HK-2 (cell line): ENCODE measurements around the gene VPS37C.
"Not testable (repeated sequence)": the region's sequence is repeated elsewhere in the genome, so short reads cannot be mapped to it uniquely, and the experiment has no call there.

Source experiments
- DNase-seq: peaks from one replicate; pipeline ENCODE4 v3.0.0-alpha.2; 2018; ENCODE audit not compliant: unreplicated experiment

VPS37C gene

DNA sequence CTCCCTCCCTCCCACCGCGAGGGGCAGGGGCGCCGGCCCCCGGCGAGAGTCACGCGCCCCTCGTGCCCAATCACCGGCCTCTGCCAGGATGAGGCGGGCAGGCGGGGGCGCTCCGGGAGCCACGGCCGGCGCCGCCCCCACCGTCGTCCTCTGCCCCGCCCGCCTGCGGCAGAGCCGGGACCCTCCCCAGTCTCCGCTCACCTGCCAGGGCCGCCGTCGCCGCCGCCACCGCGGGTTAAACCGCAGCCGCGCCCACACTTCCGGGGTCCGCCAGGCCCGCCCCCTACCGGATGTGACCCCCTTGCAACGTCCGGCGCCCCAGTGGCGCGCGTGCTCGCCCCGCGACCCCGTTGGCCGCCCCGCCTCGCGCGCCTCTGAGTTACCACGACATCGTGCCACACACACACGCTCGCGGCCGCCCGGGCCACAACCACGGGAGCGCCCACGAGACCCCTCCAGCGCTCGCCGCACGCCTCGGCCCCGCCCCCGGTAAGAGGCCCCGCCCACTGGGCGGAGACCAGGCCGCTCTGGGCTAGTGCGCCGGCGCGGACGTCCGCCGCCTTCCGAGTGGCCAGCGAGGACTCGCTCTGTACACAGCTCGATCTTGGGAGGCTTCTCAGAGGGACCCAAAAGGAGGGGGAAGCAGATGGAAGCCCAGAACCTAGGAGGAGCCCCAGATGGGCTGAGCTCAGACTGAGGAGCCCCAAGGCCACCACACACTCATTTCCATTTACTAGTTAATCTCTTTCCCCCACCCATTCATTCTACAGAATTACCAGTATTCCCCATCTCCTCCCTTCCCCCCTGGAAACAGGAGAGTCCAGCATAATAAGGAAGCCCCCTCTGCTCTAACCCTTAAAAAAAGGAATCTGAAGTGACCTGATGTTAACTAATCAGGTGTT, at the start of gene VPS37C:
Gene VPS37C, minus strand, starts transcription at position 237 of the 902 bp plus-strand sequence. CDS start 22,597 bp downstream, outside the sequence.
- DNase-seq = peak; percentile 88

DNA sequence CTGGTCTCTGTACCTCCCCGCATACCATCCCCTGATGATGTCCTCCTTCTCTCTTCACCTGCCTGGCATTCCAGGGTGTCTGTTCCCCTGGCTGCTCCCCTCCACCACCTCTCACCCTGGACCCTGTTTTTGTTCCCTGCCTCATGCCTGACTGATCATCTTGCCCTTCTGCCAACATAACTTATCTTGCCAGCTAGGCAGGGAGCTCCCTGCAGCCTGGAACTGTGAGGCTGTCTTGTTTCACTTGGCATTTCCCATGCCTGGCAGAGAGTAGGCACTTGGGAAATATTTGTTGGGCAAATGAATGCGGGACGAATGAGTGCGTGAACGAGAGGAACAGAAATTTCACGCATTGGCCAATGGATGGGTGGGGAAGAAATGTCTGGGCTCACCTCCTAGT, 49.4 kb upstream of the VPS37C start:
- not testable (repeated sequence) for DNase-seq

DNA sequence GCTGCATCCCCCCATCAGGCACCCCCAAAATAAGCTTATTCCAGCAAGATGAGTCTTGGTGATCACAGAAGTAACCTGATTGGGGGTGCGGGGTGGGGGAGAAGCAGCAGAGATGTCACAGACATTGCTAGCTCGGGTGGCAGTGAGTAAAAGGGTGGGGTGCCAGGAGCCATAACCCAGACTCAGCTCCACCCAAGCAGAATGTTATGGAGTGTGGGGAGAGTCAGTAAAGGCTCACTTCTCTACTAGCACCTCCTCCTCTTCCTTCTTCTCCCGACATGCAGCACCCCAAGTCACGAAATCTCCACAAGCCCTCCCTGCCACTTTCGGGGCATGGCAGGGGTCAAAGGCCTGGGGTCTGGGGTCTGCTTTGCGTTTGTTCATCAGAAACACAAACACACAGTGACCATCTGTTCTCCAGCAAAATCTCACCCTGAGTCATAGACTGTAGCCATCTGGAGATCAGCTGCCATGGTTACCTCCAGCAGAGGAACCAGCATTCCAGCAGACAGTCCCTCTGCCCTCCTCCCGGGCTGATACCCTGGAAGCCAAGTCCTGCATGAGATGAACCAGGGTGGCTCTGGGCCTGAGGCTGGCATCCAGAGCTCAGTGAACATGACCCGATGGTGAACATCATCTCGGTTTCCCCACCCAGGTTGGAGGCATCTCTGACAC, 46.5 kb upstream of the VPS37C start:
- DNase-seq = not testable (repeated sequence)

DNA sequence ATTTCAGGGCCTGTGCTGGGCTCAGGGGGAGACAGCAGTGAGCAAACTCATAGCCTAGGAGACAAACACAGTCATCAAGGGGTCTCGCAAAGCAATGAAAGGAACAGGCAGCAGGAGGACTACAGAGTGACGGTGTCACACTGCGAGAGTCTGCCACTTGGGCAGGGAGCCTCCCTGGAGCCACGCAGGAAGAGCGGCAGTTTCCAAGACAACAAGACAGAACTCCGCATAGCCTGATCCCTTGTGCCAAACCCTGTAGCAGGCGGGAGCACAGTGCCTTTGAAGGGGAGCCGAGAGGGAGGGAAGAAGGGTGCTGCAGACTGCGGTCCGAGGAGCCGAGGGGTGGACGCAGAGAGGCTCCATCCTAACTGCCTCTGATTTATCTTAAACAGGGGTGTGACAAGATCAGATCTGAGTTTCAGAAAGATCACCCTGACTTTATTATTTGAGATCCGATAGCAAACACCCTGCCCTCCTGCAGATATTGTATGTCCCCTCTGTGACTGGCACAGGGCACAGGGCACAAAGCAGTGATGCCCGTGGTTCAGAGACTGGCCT, 43.4 kb upstream of the VPS37C start:
- not testable (repeated sequence) for DNase-seq

DNA sequence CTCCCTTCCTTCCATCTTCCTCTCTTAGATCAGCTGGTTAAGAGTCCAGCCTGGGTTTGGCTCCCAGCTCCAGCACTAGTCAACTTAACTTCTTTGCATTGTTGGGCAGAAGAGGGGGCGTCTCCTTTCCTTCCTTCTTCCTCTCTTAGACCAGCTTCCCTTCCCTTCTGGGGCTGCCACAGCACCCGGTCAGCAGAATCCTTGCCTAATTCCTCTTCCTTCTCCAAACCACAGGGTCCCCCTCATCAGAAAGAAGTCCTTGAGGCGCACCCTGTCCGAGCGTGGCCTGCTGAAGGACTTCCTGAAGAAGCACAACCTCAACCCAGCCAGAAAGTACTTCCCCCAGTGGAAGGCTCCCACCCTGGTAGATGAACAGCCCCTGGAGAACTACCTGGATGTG, 42.6 kb upstream of the VPS37C start:
- not testable (repeated sequence) for DNase-seq

DNA sequence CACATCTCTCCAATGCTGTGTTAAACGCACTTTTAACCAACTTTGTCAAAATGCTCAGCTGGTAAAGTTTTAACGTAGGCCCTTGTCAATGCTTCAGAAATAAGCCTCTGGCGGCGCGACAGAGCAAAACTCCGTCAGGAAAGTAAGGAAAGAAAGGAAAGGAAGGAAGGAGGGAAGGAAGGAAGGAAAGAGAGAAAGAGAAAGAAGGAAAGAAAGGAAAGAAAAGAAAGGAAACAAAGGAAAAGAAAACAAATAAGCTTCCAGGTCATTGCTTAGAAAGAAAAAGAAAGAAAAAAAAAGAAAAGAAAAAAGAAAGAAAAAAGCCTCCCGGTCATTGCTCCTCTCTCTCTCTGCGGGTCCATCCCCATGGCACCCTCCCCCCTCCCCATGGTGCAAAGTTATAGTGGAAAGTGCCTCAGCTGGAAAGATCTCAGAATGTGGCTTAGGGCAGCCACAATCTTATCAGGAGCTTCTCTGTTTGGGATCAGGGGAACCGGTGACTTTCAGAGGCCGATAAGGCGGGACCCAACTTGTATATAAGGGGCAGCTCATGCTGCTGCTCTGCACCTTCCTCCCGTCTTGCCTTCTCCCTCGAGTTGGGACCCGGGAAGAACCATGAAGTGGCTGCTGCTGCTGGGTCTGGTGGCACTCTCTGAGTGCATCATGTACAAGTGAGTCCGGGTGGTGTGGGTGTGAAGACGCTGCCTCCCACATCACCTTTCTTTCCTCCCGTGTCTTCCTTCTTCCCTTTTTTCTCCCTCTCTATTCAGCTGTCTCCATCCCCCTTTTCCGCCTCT, 41.9 kb upstream of the VPS37C start, which contains the start of gene PGA3:
Gene PGA3, plus strand, starts transcription at position 566 of the 797 bp plus-strand sequence. Its CDS starts 50 bp downstream, at position 616.
- DNase-seq = not testable (repeated sequence)

DNA sequence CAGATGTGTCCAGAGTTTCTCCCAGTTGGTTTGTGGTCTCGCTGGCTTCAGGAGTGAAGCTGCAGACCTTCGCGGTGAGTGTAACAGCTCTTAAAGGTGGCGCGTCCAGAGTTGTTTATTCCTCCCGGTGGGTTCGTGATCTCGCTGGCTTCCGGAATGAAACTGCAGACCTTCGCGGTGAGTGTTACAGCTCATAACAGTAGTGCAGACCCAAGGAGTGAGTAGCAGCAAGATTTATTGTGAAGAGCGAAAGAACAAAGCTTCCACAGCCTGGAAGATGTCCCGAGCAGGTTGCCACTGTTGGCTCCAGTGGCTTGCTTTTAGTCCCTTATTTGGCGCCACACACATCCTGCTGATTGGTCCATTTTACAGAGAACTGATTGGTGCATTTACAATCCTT, 40.2 kb upstream of the VPS37C start:
- no peak for DNase-seq

DNA sequence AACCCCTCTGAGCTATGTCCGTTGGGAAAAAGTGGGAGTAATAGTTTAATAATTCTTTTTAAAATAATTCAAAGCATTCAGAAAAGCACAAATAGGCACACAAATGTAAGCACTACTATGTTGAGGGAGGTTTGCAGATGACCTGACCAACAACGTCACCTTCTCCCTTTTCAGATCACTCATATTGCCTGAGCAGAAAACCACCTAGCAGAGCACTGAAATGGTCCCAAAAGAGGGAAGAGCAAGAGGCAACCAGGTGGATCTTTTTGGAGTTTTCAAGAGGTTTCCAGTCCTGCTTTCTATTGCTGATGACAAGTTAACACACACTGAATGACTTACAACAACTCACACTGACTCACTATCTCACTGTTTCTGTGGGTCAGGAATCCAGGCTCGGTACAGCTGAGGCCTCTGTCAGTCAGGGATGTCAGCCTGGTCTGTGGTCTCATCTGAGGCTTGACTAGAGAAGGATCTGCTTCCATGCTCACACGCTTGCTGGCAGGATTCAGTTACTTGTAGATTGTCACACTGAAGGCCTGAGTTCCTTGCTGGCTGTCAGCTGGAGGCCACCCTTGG, 37.8 kb upstream of the VPS37C start:
- DNase-seq = no peak

DNA sequence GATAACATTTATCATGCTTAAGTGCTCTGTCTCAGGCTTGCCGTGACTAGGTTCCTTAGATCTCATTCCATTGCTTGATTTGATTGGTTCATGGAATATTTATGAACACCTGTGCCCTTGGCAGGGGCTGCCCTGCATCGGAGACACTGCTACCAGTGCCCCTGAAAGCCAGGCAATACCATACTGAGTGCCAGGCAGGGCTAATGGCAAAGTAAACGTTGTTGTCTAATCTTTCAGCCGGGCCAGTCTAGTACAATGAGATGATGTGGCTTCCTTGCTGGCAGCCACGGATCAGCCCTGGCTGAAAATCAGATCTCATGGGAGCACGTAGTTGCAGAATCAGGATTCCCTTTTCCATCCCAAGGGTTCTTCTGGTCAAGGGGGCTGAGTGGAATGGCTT, 37.1 kb upstream of the VPS37C start:
- no peak for DNase-seq

DNA sequence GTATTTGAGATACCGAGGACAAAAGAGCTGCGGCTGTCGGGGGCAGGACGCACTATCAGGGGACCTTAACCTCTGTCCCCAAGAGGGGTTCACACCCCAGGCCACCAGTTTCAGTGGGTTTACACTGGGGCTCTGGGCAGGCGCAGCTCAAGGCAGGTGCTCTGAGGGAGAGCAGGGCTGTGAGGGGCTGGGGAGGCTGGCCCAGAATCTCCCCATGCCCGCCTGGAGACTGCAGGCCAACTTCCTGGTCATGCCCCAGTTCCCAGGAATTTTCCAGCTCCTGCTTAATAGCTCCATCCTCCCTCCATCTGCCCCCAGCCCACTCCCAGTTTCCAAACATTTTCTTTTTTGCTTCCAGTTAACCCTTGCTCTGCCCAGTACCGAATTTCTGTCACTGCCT, 34.5 kb upstream of the VPS37C start:
- DNase-seq = no peak

DNA sequence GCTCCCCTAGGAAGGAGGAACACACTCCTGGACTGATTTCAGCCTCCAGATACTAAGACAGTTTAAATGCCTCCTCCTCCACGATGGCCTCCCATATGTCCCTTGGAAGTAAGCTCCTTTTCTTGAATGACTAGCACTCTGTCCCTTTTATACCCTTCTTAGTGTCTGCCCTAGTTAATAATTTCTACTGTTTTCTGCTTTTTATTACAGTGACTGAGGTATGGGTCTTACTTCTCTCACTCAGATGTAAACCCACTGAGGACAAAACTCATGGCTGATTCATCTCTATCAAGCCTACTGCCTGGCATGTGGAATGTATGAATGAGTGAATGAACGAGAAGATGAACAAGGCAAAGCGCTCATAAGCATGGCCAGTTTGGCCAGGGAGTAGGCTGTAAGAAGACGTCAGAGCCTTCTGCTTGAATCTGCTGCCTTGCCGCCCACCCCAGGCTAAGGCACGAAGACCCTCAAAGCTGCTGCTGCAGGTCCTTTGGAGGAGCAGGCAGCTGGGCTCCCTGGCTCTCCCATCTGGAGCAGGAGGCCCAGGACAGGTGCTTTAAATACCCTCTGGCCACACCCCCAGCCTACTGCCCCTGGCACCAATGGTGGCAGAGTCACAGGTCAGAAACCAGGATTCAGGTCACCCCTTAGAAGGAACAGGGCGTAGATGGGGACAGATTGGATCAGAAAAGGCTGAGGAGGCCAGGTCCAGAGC, 33.9 kb upstream of the VPS37C start:
- DNase-seq = no peak

DNA sequence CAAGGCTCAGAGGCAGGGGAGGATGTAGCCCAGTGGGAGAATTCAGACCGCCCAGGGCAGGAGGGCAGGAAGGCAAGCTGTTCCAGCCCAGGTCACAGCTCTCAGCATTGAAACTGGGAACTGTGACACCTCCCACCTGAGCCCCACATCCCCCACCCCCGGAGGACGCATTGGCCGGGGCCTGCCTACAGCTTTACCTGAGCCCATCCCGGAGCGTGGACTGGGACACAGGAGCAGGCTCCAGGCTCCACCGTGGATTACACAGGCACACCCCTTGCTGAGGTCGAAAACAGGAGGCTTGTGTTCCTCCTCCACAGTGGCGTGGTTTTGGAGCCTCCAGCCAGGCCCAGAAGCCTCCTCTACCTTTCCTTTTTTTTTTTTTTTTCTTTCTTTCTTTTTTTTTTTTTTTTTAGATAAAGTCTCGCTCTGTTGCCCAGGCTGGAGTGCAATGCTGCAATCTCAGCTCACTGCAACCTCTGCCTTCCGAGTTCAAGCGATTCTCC, 33.0 kb upstream of the VPS37C start:
- no peak for DNase-seq

DNA sequence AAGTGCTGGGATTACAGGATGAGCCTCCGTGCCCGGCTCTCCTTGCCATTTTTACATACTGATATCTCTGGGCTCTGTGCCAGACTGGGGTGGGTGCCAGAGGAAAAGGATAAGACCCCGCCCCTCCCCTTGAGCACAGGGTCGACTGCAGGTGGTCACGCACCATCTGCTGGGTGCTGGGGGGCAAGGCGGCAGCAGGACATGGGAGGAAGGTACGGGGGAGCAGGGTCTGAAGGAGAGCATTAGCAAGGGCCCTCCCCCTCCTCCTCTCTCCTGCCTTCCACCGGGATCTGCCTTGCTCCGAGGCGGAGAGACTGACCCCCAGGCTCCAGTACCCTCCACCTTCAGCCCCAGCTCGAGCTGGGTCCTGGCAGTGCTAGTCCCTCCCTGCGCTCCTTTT, 32.4 kb upstream of the VPS37C start:
- no peak for DNase-seq

DNA sequence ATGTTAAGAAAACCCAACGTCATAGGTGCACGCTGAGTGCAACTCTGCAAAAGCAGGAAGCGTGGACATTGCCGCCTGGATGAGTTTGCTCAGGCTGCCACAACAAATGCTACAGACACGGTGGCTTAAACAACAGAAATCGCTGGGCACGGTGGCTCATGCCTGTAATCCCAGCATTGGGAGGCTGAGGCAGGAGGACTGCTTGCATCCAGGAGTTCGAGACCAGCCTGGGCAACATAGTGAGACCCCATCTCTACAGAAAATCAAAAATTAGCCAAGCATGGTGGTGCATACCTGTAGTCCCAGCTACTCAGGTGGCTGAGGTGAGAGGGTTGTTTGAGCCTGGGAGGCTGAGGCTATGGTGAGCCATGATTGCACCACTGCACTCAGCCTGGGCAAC, 28.7 kb upstream of the VPS37C start:
- no peak for DNase-seq

DNA sequence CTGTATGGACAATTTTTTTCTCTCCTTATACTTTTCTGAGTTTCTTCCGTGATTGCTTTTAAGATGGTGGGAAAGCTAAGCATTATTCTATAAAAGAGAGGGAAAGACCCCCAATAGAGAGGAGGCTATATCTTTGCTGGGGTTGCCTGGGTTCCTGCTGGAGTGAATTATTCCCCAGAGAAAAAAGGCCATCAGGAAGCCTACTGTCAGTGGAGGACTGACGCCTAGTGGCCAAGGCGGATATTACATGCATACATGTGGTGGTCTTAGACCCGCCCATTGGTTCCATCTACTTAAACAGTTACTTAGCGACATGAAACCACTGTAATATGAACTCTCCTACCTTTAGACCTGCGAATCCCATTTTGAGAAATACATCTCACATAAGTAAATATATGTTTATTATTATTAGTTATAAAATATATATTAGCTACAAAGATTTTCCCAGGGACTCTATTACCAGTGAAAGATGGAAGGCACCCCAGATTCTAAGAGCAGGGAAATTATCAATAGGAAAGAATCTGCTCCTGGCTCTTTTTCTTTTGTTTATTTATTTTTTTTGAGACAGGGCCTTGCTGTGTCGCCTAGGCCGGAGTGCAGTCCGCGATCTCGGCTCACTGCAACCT, 26.4 kb upstream of the VPS37C start:
- peak; percentile 59 for DNase-seq

DNA sequence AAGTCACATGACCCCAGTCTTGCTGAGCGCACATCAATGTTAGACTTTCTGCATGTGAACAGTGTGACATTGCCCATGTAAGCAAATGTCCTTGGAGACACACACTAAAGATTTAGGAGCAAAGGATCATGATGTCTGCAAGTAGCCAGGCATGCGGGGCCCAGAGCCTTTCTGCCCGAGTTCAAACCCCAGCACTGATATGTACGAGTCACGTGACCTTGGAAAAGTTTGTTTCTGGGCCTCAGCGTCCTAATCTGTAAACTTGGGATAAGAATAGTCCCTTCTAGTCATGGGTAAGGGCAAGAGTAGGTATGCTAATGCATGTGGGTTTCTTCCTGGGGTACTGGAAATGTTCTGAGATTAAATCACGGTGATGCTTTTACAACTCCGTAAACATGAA, 25.3 kb upstream of the VPS37C start:
- no peak for DNase-seq

DNA sequence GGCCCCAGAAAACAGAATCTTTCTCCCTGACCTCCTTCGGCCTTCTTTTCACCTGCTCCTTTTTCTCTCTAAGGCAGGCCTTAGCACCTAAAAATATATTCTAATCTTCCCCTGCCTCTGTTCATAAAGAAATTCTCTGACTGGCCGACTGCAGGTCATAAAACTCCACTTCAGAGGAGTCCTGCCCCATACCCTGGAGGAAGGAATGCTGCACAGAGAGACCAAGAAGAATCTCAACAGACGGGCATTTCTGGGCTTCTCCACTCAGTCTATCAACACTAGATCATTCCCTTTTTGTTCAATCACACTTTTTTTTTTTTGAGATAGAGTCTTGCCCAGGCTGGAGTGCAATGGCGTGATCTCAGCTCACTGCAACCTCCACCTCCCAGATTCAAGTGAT, 22.4 kb upstream of the VPS37C start:
- no peak for DNase-seq

DNA sequence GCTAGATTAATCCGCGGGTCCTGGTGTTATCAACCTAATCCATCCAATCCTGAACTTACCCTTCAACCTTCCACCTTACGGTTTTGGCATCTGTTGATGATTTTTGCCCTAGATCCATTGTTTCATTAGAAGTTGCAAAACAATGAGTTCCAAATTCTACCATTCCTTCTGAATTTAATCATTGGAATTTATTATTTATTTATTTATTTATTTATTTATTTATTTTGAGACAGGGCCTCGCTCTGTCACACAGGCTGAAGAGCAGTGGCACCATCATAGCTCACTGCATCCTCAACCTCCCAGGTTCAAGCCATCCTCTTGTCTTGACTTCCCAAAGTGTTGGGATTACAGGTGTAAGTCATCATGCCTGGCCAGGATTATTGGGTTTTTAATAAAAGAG, 20.3 kb upstream of the VPS37C start:
- DNase-seq = no peak

DNA sequence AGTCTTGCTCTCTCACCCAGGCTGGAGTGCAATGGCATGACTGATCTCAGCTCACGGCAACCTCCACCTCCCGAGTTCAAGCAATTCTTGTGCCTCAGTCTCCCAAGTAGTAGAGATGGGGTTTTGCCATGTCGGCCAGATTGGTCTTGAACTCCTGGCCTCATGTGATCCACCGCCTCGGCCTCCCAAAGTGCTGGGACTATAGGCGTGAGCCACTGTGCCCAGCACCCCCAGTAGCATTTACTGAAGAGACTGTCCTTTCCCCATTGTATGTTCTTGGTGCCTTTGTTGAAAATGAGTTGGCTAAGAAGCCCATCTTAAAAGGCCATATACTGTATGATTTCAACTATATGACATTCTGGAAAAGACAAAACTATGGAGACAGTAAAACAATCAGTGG, 19.0 kb upstream of the VPS37C start:
- DNase-seq = not testable (repeated sequence)

DNA sequence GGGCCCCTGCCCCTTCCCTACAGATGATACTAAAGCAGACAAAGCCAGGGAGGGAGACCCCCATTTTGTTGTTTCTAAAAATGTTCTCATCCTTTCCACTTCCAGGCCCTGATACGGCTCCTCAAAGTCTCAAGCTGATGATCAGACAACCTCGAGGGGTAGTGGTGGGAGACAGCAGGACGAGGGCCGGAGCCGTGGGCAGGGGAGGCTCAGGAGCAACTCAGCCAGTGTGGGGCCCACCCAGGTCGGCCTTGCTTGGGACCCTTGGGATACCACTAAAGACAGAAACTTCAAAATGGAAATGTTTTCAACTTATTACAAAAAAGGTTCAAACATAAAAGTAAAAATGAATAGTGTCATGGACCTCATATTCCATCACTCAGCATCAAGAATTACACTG, 15.2 kb upstream of the VPS37C start:
- DNase-seq = no peak
